ENCODE data around the gene IGFBPL1.

DNA sequence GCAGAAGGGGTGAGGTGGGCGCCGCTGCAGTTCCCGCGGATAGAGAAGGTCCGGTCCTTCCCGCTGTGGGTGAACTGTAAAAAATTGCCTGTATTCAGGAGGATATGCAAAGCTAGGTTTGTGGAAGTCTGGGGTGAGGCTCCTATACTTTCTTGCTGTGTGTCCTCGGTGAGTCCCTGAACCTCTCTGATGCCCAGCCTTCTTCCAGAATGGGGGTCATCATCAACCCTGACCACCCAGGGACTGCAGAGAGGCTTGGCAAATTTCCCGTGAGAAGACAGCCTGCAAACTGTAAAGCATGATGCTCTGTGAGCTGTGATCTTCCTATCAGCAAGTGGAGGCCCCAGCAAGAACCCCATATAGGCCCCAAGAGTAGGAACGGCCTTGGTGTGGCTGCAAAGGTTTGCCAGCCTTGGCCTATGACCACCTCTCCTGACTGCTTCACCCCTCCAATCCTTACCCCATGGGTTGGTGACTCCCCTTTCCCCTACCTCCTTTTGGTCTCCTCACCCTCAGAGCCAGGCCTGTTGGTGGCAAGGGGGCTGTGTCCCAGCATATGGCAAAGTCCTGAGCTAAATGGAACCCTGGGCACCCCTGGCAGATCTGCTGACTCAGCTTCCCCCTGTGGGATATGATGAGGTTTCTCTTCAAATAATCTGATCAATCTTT is 31.0 kb downstream of the IGFBPL1 start:
- TF ChIP-seq, protein P1, sequence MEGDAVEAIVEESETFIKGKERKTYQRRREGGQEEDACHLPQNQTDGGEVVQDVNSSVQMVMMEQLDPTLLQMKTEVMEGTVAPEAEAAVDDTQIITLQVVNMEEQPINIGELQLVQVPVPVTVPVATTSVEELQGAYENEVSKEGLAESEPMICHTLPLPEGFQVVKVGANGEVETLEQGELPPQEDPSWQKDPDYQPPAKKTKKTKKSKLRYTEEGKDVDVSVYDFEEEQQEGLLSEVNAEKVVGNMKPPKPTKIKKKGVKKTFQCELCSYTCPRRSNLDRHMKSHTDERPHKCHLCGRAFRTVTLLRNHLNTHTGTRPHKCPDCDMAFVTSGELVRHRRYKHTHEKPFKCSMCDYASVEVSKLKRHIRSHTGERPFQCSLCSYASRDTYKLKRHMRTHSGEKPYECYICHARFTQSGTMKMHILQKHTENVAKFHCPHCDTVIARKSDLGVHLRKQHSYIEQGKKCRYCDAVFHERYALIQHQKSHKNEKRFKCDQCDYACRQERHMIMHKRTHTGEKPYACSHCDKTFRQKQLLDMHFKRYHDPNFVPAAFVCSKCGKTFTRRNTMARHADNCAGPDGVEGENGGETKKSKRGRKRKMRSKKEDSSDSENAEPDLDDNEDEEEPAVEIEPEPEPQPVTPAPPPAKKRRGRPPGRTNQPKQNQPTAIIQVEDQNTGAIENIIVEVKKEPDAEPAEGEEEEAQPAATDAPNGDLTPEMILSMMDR (IDR thresholded peaks at IDR 0.05), result no peak
- TF ChIP-seq REST (IDR thresholded peaks at IDR 0.05; ENCODE audit: insufficient read depth in 1 of 2, low read depth in 2 of 2, low read length in 1 of 2), result no peak

Data from Panc1 (cell line).